ENCODE results near the gene NFAM1. TPM values are rescaled to one million over a fixed set of nuclear protein-coding genes. Genes with fewer than 3 reads are reported as not detected.

NFAM1 gene
- total and polyA plus RNA-seq, 2 experiments from 2014 or later = 0.11 to 0.49 TPM

DNA sequence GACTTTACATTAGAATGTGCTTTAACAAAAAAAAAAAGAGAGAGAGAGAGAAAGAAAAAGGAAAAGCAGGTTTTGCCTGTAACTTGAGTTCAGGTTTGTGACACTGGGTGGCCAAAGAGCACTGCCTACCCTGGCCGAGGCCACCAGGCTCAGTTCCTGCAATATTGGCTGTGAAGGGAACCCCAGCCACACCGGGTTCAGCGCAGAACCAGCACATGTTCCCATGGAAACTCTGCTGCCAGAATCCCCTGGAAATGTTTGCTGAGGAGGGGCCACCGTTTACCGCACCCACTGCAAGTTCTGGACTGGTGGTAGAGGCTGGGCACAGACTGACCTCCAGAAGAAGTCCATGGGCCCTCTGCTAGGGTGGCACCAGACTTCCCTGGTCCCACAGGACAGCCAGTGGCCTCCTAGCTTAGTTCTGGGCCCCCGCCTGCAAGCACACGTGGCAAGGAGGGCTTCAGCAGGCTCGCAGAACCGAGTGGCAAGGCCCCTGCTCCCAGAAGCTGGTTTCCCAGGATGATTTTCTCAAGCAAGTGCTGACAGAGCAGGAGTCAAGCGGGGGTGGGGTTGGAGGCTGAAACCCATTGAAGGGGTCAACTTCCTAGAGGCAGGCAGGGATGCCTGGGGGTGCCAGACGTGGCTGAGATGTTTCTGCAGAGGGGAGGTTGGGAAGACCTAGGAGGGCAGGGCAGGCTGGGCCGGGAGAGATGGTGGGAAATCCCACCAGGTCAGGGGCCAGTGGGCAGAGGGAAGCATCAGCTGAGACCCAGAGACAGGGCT lies 51.2 kb downstream of the NFAM1 start:
- H3K4me3 ChIP-seq = no peak overlapping the region
- H3K4me1 Mint-ChIP-seq = peaks cover 41% of the 10 kb centered on the region

More for the DNA sequence above, 51.2 kb downstream of the NFAM1 start:
- Mint-ChIP-seq H3K4me3 (peak overlapping the region; percentile 7; the same call in 1 of the 3 replicates), H3K9me3 (peaks cover 11% of the 10 kb centered on the region; the same call in 2 of the 3 replicates), H3K36me3 (ENCODE audit: low read depth) (peaks cover 4% of the 10 kb centered on the region; the same call in 2 of the 3 replicates), H3K27ac (no peak overlapping the region; the same call in 1 of the 2 replicates), H3K27me3 (ENCODE audit: insufficient read depth, low read depth, poor library complexity) (peaks cover 27% of the 10 kb centered on the region)
- H3K79me2 ChIP-seq (replicated peaks; ENCODE audit: insufficient read depth) = no peaks in the 10 kb centered on the region
- peak overlapping the region; percentile 32; the same call in 1 of the 2 replicates for H3K4me2 ChIP-seq
- H3K4me1 ChIP-seq (ENCODE audit: insufficient read depth) = peaks cover 20% of the 10 kb centered on the region
- H3F3A ChIP-seq (replicated peaks; ENCODE audit: low read depth) = no peaks in the 10 kb centered on the region
- H3K27me3 ChIP-seq (ENCODE audit: insufficient read depth) = no peaks in the 10 kb centered on the region
- no peaks in the 10 kb centered on the region for H3K36me3 ChIP-seq (ENCODE audit: insufficient read depth)
- ATAC-seq (peak; percentile 4; the same call in 1 of the 3 replicates), DNase-seq (ENCODE audit: low spot score) (no peak)
- TF ChIP-seq JUNB (IDR thresholded peaks at IDR 0.05; ENCODE audit: unreplicated experiment) (no peak), EZH2phosphoT487 (IDR thresholded peaks at IDR 0.05; ENCODE audit: unreplicated experiment) (no peak), EZH2 (IDR thresholded peaks at IDR 0.05; ENCODE audit: low read depth, unreplicated experiment) (no peak), ZNF462 (CRISPR knock-in tag; IDR thresholded peaks at IDR 0.05) (no peak)
- peak overlapping the region; percentile 69 for H2AFZ ChIP-seq
- H4K20me1 ChIP-seq (replicated peaks; ENCODE audit: insufficient read depth) = no peaks in the 10 kb centered on the region
- no peaks in the 10 kb centered on the region for H3K9me2 ChIP-seq (ENCODE audit: insufficient read depth)
- H3K27ac ChIP-seq (ENCODE audit: low read depth) = no peak overlapping the region

Data from GM23338 (cell line).